PC-3 (cell line): Measurements from ENCODE around the gene KCNQ1. TPM values are rescaled to one million over a fixed set of nuclear protein-coding genes. Genes with fewer than 3 reads are reported as not detected.

ENCODE experiments used
- ATAC-seq: fragments of 200-7000 bp; cut with Tn5 transposase; 2 replicates; pipeline ENCODE4 v1.9.1; 2020; ENCODE audit warnings: mild to moderate bottlenecking, moderate library complexity
- BruUV-seq: library from RNA; stranded (reverse); fragments of 400-500 nt; replicated peaks from 2 replicates; lab custom pipeline; 2021; lab: Mats Ljungman, UMichigan
- CTCF ChIA-PET: fragments of 300-600 bp; sonication (Branson Sonifier 250); formaldehyde crosslinking; loops from one replicate; lab custom pipeline; 2022; ENCODE audit warnings: antibody characterized with exemption; lab: Charles Lee
- POLR2A ChIA-PET: fragments of 300-600 bp; sonication (Branson Sonifier 250); formaldehyde crosslinking; loops from one replicate; lab custom pipeline; 2022; ENCODE audit warnings: antibody characterized with exemption; ENCODE audit not compliant: unreplicated experiment; lab: Charles Lee
- DNase-seq: peaks from one replicate; pipeline ENCODE4 v3.0.0-alpha.2; 2015
- H2AFZ ChIP-seq: fragments of 300-600 bp; sonication (generic); 2 replicates; pipeline ENCODE4 v1.6.0; 2016; ENCODE audit warnings: antibody characterized with exemption, low read length
- H3F3A ChIP-seq: fragments of 300-600 bp; sonication (generic); one replicate; pipeline ENCODE4 v1.6.0; 2017; ENCODE audit warnings: antibody characterized with exemption, low read length, control low read depth, mild to moderate bottlenecking; ENCODE audit not compliant: unreplicated experiment
- H3K27ac ChIP-seq: fragments of 300-600 bp; sonication (generic); 2 replicates; pipeline ENCODE4 v1.5.1; 2016; ENCODE audit warnings: mild to moderate bottlenecking, low read length
- H3K27me3 ChIP-seq: fragments of 300-600 bp; sonication (generic); 2 replicates; pipeline ENCODE4 v1.6.1; 2016; ENCODE audit warnings: low read length, mixed read lengths
- H3K36me3 ChIP-seq: fragments of 300-600 bp; sonication (generic); 2 replicates; pipeline ENCODE4 v1.6.1; 2016; ENCODE audit warnings: low read depth, mixed run types, low read length, mixed read lengths
- H3K4me1 ChIP-seq: fragments of 300-600 bp; sonication (generic); 2 replicates; pipeline ENCODE4 v1.5.1; 2016; ENCODE audit warnings: low read length; ENCODE audit not compliant: insufficient read depth
- H3K4me2 ChIP-seq: fragments of 300-600 bp; sonication (generic); 2 replicates; pipeline ENCODE4 v1.6.0; 2016; ENCODE audit warnings: low read length
- H3K4me3 ChIP-seq: fragments of 300-600 bp; sonication (generic); 2 replicates; pipeline ENCODE4 v1.5.1; 2016; ENCODE audit warnings: mild to moderate bottlenecking, low read length, mixed read lengths
- H3K79me2 ChIP-seq: fragments of 300-600 bp; sonication (generic); 2 replicates; pipeline ENCODE4 v1.6.1; 2017; ENCODE audit warnings: low read length, mixed read lengths
- H3K9ac ChIP-seq: fragments of 300-600 bp; sonication (generic); 2 replicates; pipeline ENCODE4 v1.6.0; 2016; ENCODE audit warnings: mild to moderate bottlenecking, low read length
- H3K9me2 ChIP-seq: fragments of 300-600 bp; sonication (generic); replicated peaks from 2 replicates; pipeline ENCODE4 v1.6.1; 2016; ENCODE audit warnings: mixed run types, low read length, mixed read lengths
- H3K9me3 ChIP-seq: fragments of 300-600 bp; sonication (generic); 2 replicates; pipeline ENCODE4 v1.6.1; 2016; ENCODE audit warnings: low read length, mixed read lengths
- H4K20me1 ChIP-seq: fragments of 300-600 bp; sonication (generic); 2 replicates; pipeline ENCODE4 v1.6.1; 2016; ENCODE audit warnings: low read length, mixed read lengths
- CTCF ChIP-seq: fragments of 300-600 bp; sonication (generic); conservative IDR thresholded peaks from 2 replicates; pipeline ENCODE4 v1.5.1; 2017; ENCODE audit warnings: antibody characterized with exemption, low read depth, mild to moderate bottlenecking, low read length
- EZH2 ChIP-seq: fragments of 300-600 bp; sonication (generic); IDR thresholded peaks from one replicate; pipeline ENCODE4 v1.6.1; 2017; ENCODE audit warnings: antibody characterized with exemption, mild to moderate bottlenecking, low read length; ENCODE audit not compliant: unreplicated experiment
- EZH2phosphoT487 ChIP-seq: fragments of 300-600 bp; sonication (generic); IDR thresholded peaks from 2 replicates; pipeline ENCODE4 v1.6.1; 2018; ENCODE audit warnings: mild to moderate bottlenecking, antibody characterized with exemption, low read length, borderline replicate concordance
- intact Hi-C: fragments of 100-400 bp; cut with micrococcal nuclease; formaldehyde crosslinking; loops from 2 replicates; pipeline ENCODE4 v1.9.0; 2023
- total RNA-seq: library from RNA; depleted of rRNA; stranded (reverse); fragments of >200 nt; gene quantifications from 2 replicates; pipeline ENCODE4 v1.2.3, GENCODE V29; 2014

KCNQ1 gene
- total RNA-seq, 1 experiment from 2014 or later, result 0.40 TPM

GRCh38 chr11:2641623-2642022 lies 196.8 kb downstream of the KCNQ1 start:
- H4K20me1 ChIP-seq, result no peaks in the 10 kb centered on the region
- CTCF ChIA-PET, result no interaction called here
- no peak overlapping the region for H2AFZ ChIP-seq
- no peak overlapping the region for H3K27ac ChIP-seq
- no peak for ATAC-seq
- POLR2A ChIA-PET, result no interaction called here
- H3K4me3 ChIP-seq, result no peak overlapping the region
- no TSS peak for BruUV-seq
- no peaks in the 10 kb centered on the region for H3K36me3 ChIP-seq
- no peaks in the 10 kb centered on the region for H3K4me1 ChIP-seq
- no peaks in the 10 kb centered on the region for H3K9me2 ChIP-seq
- intact Hi-C loops, result no loop called here
- H3K79me2 ChIP-seq, result no peaks in the 10 kb centered on the region
- TF ChIP-seq EZH2phosphoT487 (no peak), EZH2 (no peak), CTCF (no peak)
- H3K4me2 ChIP-seq, result no peak overlapping the region
- H3K27me3 ChIP-seq, result no peaks in the 10 kb centered on the region
- H3F3A ChIP-seq, result no peaks in the 10 kb centered on the region
- H3K9me3 ChIP-seq, result peaks cover 17% of the 10 kb centered on the region
- no peak overlapping the region for H3K9ac ChIP-seq
- no peak for DNase-seq

DNA sequence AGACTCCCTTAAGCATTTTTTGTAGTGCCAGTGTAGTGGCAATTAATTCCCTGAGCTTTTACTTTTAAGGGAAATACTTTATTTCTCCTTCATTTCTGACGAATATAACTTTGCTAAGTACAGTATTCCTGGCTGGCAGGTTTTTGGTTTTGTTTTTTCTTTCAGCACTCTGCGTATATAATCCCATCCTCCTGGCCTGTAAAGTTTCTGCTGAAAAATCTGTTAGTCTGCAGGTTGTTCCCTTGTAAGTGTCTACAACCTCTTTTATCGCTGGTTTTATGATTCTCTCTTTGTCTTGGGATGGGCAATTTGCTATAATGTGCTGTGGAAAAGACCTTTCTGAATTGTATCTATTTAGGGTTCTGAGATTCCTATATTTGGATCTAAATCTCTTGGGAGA lies 198.9 kb downstream of the KCNQ1 start:
- Histone ChIP-seq H3K79me2 (no peaks in the 10 kb centered on the region), H3K9me3 (peaks cover 18% of the 10 kb centered on the region), H3K9ac (no peak overlapping the region), H3K9me2 (no peaks in the 10 kb centered on the region), H3F3A (no peaks in the 10 kb centered on the region), H4K20me1 (no peaks in the 10 kb centered on the region), H3K36me3 (no peaks in the 10 kb centered on the region), H3K4me3 (no peak overlapping the region), H3K4me1 (no peaks in the 10 kb centered on the region), H3K27ac (no peak overlapping the region), H3K27me3 (no peaks in the 10 kb centered on the region), H2AFZ (no peak overlapping the region), H3K4me2 (no peak overlapping the region)
- TF ChIP-seq EZH2 (no peak), EZH2phosphoT487 (no peak), CTCF (no peak)
- intact Hi-C loops, result no loop called here
- ChIA-PET CTCF (no interaction called here), POLR2A (no interaction called here)
- DNase-seq (no peak), ATAC-seq (no peak)
- no TSS peak for BruUV-seq

GRCh38 chr11:2644844-2645778 lies 200.3 kb downstream of the KCNQ1 start:
- Histone ChIP-seq H2AFZ (no peak overlapping the region), H3K27me3 (no peaks in the 10 kb centered on the region), H3K27ac (no peak overlapping the region), H3K4me1 (no peaks in the 10 kb centered on the region), H3K9me3 (peaks cover 30% of the 10 kb centered on the region), H3K79me2 (no peaks in the 10 kb centered on the region), H3K9me2 (no peaks in the 10 kb centered on the region), H3K9ac (no peak overlapping the region), H3F3A (no peaks in the 10 kb centered on the region), H4K20me1 (no peaks in the 10 kb centered on the region), H3K36me3 (no peaks in the 10 kb centered on the region), H3K4me2 (no peak overlapping the region), H3K4me3 (no peak overlapping the region)
- ATAC-seq (no peak), DNase-seq (no peak)
- ChIA-PET CTCF (no interaction called here), POLR2A (no interaction called here)
- TF ChIP-seq EZH2, result no peak
- BruUV-seq, result no TSS peak
- intact Hi-C loops, result no loop called here
